Panc1 (cell line): ENCODE results near the gene MAP7. TPM values are rescaled to one million over a fixed set of nuclear protein-coding genes. Genes with fewer than 3 reads are reported as not detected.

Source experiments
- ATAC-seq: fragments of 200-7000 bp; cut with Tn5 transposase; 2 replicates; pipeline ENCODE4 v1.9.1; 2020; ENCODE audit warnings: mild to moderate bottlenecking, moderate library complexity
- BruUV-seq: library from RNA; stranded (reverse); fragments of 400-500 nt; replicated peaks from 2 replicates; lab custom pipeline; 2021; lab: Mats Ljungman, UMichigan
- CTCF ChIA-PET: fragments of 300-600 bp; sonication (Branson Sonifier 250); formaldehyde crosslinking; loops from one replicate; lab custom pipeline; 2022; ENCODE audit warnings: antibody characterized with exemption; lab: Charles Lee
- POLR2A ChIA-PET: fragments of 300-600 bp; sonication (Branson Sonifier 250); formaldehyde crosslinking; loops from one replicate; lab custom pipeline; 2022; ENCODE audit warnings: antibody characterized with exemption; lab: Charles Lee
- DNase-seq: peaks from one replicate; pipeline ENCODE4 v3.0.0-alpha.2; 2010; ENCODE audit warnings: low read depth, low spot score
- H3K27ac ChIP-seq: 2 replicates; pipeline ENCODE4 v1.5.1; 2011; ENCODE audit warnings: mild to moderate bottlenecking, low read length, inconsistent platforms
- H3K27me3 ChIP-seq: fragments of 200-500 bp; sonication (Bioruptor generic); 2 replicates; pipeline ENCODE4 v1.6.0; 2014; ENCODE audit warnings: low read length, inconsistent platforms; ENCODE audit not compliant: control insufficient read depth, insufficient read depth
- H3K36me3 ChIP-seq: fragments of 200-500 bp; sonication (Bioruptor generic); 2 replicates; pipeline ENCODE4 v1.5.1; 2014; ENCODE audit warnings: inconsistent platforms, mild to moderate bottlenecking, low read length, moderate library complexity; ENCODE audit not compliant: control insufficient read depth, insufficient read depth
- H3K4me1 ChIP-seq: 2 replicates; pipeline ENCODE4 v1.5.1; 2011; ENCODE audit warnings: inconsistent platforms, mild to moderate bottlenecking, low read length, moderate library complexity; ENCODE audit not compliant: control insufficient read depth, insufficient read depth
- H3K4me3 ChIP-seq, 2 experiments: 2 replicates each; pipeline ENCODE4 v1.5.1; 2011 to 2012; ENCODE audit warnings: low read depth in 2 of 2, low read length in 2 of 2, mild to moderate bottlenecking in 2 of 2, inconsistent platforms in 1 of 2, moderate library complexity in 1 of 2
- H3K9me3 ChIP-seq: fragments of 200-500 bp; sonication (Bioruptor generic); 2 replicates; pipeline ENCODE4 v1.5.1; 2014; ENCODE audit warnings: low read depth, mild to moderate bottlenecking, inconsistent platforms, low read length, moderate library complexity; ENCODE audit not compliant: control insufficient read depth, insufficient read depth
- POLR2AphosphoS5 ChIP-seq: IDR thresholded peaks from 2 replicates; pipeline ENCODE4 v1.6.1; 2012; ENCODE audit warnings: mild to moderate bottlenecking, low read depth, low read length, moderate library complexity
- SIN3A ChIP-seq: IDR thresholded peaks from 2 replicates; pipeline ENCODE4 v1.6.1; 2012; ENCODE audit warnings: low read depth, mild to moderate bottlenecking, low read length, moderate library complexity, borderline replicate concordance; ENCODE audit not compliant: insufficient read depth
- TCF7L2 ChIP-seq: IDR thresholded peaks from 2 replicates; pipeline ENCODE4 v1.6.1; 2011; ENCODE audit warnings: mild to moderate bottlenecking, low read depth, low read length, inconsistent platforms
- in situ Hi-C: cut with HindIII; loops from 2 replicates; pipeline ENCODE4 v1.10.0; 2016; ENCODE audit warnings: low sequenced_read_pairs, low pct_unique_long_range_greater_than_20kb
- intact Hi-C: fragments of 100-400 bp; cut with micrococcal nuclease; formaldehyde crosslinking; loops from one replicate; pipeline ENCODE4 v1.10.0; 2022; ENCODE audit not compliant: unreplicated experiment
- total RNA-seq: library from RNA; stranded (reverse); gene quantifications from one replicate; pipeline ENCODE4 v1.2.1, GENCODE V29; 2021; ENCODE audit not compliant: unreplicated experiment
- TF ChIP-seq, protein P1 (sequence below), 2 experiments: IDR thresholded peaks; 2 replicates each; pipeline ENCODE4 v1.6.1; 2011 to 2012; ENCODE audit warnings: low read depth in 2 of 2, control low read depth in 1 of 2, low read length in 1 of 2, mild to moderate bottlenecking in 1 of 2, moderate library complexity in 1 of 2; ENCODE audit not compliant: insufficient read depth in 1 of 2
- TF ChIP-seq, protein P2 (sequence below): fragments of 450-650 bp; IDR thresholded peaks from 2 replicates; pipeline ENCODE4 v1.5.1; 2017; ENCODE audit warnings: mild to moderate bottlenecking

The MAP7 gene
- total RNA-seq, 1 experiment from 2014 or later = 1.8 TPM

DNA sequence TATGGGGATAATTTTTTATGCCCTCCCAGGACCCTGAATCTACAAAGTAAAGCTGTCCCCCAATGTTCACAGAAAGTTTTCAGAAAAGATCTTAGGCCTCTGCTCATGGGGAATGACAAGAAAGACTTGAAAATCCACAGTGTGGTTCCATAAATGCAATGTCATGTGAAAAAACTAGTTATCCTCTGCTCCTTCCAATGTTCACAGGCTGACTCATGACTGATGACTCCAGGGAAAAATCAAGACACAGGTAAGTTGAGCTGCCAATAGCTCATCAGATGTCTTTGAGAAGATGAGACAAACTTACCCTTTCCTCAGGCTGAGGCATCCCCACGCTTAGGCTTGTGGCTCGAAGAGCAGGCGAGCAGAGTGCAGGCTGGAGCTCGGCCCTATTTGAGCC lies 245.8 kb downstream of the MAP7 start:
- intact Hi-C loops (no loop called here), in situ Hi-C loops (no loop called here)
- Histone ChIP-seq H3K27ac (no peak overlapping the region), H3K4me1 (no peaks in the 10 kb centered on the region), H3K36me3 (no peaks in the 10 kb centered on the region), H3K4me3 (no peak overlapping the region), H3K27me3 (no peaks in the 10 kb centered on the region; the same call in 1 of the 2 replicates), H3K9me3 (no peaks in the 10 kb centered on the region)
- DNase-seq = no peak
- BruUV-seq = no TSS peak
- TF ChIP-seq, protein P1, sequence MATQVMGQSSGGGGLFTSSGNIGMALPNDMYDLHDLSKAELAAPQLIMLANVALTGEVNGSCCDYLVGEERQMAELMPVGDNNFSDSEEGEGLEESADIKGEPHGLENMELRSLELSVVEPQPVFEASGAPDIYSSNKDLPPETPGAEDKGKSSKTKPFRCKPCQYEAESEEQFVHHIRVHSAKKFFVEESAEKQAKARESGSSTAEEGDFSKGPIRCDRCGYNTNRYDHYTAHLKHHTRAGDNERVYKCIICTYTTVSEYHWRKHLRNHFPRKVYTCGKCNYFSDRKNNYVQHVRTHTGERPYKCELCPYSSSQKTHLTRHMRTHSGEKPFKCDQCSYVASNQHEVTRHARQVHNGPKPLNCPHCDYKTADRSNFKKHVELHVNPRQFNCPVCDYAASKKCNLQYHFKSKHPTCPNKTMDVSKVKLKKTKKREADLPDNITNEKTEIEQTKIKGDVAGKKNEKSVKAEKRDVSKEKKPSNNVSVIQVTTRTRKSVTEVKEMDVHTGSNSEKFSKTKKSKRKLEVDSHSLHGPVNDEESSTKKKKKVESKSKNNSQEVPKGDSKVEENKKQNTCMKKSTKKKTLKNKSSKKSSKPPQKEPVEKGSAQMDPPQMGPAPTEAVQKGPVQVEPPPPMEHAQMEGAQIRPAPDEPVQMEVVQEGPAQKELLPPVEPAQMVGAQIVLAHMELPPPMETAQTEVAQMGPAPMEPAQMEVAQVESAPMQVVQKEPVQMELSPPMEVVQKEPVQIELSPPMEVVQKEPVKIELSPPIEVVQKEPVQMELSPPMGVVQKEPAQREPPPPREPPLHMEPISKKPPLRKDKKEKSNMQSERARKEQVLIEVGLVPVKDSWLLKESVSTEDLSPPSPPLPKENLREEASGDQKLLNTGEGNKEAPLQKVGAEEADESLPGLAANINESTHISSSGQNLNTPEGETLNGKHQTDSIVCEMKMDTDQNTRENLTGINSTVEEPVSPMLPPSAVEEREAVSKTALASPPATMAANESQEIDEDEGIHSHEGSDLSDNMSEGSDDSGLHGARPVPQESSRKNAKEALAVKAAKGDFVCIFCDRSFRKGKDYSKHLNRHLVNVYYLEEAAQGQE (IDR thresholded peaks at IDR 0.05; ENCODE audit: insufficient read depth in 1 of 2, low read depth in 2 of 2, low read length in 1 of 2) = no peak
- TF ChIP-seq SIN3A (no peak), TCF7L2 (no peak), POLR2AphosphoS5 (no peak)
- TF ChIP-seq, protein P2, sequence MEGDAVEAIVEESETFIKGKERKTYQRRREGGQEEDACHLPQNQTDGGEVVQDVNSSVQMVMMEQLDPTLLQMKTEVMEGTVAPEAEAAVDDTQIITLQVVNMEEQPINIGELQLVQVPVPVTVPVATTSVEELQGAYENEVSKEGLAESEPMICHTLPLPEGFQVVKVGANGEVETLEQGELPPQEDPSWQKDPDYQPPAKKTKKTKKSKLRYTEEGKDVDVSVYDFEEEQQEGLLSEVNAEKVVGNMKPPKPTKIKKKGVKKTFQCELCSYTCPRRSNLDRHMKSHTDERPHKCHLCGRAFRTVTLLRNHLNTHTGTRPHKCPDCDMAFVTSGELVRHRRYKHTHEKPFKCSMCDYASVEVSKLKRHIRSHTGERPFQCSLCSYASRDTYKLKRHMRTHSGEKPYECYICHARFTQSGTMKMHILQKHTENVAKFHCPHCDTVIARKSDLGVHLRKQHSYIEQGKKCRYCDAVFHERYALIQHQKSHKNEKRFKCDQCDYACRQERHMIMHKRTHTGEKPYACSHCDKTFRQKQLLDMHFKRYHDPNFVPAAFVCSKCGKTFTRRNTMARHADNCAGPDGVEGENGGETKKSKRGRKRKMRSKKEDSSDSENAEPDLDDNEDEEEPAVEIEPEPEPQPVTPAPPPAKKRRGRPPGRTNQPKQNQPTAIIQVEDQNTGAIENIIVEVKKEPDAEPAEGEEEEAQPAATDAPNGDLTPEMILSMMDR = no peak
- POLR2A ChIA-PET = no interaction called here
- no peak for ATAC-seq
- CTCF ChIA-PET = interaction anchor here (0.7 kb wide), 1 partner anchor 125 kb away, joined by 3 read pairs; no protein-coding TSS in a partner anchor

DNA sequence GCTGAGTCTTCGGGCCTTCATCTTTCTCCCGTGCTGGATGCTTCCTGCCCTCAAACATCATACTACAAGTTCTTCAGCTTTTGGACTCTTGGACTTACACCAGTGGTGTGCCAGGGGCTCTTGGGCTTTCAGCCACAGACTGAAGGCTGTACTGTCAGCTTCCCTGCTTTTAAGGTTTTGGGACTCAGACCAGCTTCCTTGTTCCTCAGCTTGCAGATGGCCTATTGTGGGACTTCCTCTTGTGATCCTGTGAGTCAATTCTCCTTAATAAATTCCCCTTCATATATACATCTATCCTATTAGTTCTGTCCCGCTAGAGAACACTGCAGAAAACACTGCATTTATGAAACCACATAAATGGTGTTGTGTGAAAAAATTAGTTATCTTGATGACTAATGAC lies 246.7 kb downstream of the MAP7 start:
- no TSS peak for BruUV-seq
- Histone ChIP-seq H3K4me1 (no peaks in the 10 kb centered on the region), H3K4me3 (no peak overlapping the region), H3K27me3 (no peaks in the 10 kb centered on the region; the same call in 1 of the 2 replicates), H3K36me3 (no peaks in the 10 kb centered on the region), H3K9me3 (no peaks in the 10 kb centered on the region), H3K27ac (no peak overlapping the region)
- DNase-seq = no peak
- in situ Hi-C loops (no loop called here), intact Hi-C loops (no loop called here)
- ATAC-seq = no peak
- ChIA-PET POLR2A (no interaction called here), CTCF (no interaction called here)
- TF ChIP-seq, protein P1 (IDR thresholded peaks at IDR 0.05; ENCODE audit: insufficient read depth in 1 of 2, low read depth in 2 of 2, low read length in 1 of 2) = no peak
- no peak for TF ChIP-seq TCF7L2
- TF ChIP-seq, protein P2 = no peak
- no peak for TF ChIP-seq SIN3A
- no peak for TF ChIP-seq POLR2AphosphoS5
